ENCODE measurements around the gene FRG2B.
"Not testable (repeated sequence)": the region's sequence is repeated elsewhere in the genome, so short reads cannot be mapped to it uniquely, and the experiment has no call there.

FRG2B gene

GRCh38 chr10:133592716-133593115, 33.9 kb downstream of the FRG2B start:
- DNase-seq, result no peak

- no peak for DNase-seq
These were observed 35.6 kb downstream of the FRG2B start for GRCh38 chr10:133590970-133591359.

GRCh38 chr10:133590226-133590969, 36.2 kb downstream of the FRG2B start:
- no peak for DNase-seq

GRCh38 chr10:133577037-133577436, 49.6 kb downstream of the FRG2B start:
- DNase-seq, result not testable (repeated sequence)

All from suppressor macrophage treated with lipopolysaccharide for 4 hours (primary cell).